GM18519 (cell line): ENCODE data around the gene HTT.

Source experiments
- ATAC-seq: cut with Tn5 transposase; IDR thresholded peaks from one replicate; pipeline ENCODE4 v1.9.1; 2021; ENCODE audit warnings: mild to moderate bottlenecking, moderate library complexity; ENCODE audit not compliant: unreplicated experiment, low FRiP score

The HTT gene

GRCh38 chr4:3074078-3074845 lies at the start of gene HTT, which contains the start of gene HTT-AS:
HTT (plus strand) TSS chr4:3074681; CDS start chr4:3074826, 145 bp downstream.
HTT-AS (minus strand) TSS chr4:3074538.
- ATAC-seq = peak; percentile 61

GRCh38 chr4:3025881-3026280 lies 48.6 kb upstream of the HTT start:
- ATAC-seq = no peak

DNA sequence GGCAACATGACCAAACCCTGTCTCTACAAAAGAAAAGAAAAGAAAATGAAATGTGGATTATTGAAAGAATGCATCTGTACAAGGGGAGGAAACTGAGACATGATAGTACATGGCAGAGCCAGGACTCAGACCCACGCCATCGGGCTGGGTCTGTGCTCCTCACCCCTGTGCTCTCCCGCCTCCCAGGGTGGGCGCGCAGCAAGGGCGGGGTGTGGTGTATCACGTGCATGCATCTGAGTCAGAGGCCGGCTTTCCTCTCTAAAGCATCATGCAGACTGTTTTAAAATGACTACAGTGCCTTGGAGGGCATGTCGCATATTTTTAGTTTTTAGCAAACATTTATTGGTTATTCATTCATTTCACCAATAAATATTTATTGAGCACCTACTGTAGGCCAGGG lies 47.9 kb upstream of the HTT start:
- no peak for ATAC-seq

DNA sequence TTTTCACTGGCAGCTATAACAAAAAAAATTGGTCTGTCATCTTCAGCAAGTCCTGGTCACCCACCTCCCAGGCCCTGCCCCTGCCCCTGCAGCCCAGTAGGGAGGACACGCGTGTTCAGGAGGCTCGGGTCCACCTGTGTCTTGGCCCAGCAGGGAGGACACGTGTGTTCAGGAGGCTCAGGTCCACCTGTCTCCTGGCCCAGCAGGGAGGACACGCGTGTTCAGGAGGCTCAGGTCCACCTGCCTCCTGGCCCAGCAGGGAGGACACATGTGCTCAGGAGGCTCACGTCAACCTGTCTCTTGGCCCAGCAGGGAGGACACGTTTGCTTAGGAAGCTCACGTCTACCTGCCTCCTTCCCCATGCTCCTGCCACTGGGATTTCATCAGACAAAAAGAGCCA lies 45.0 kb upstream of the HTT start:
- no peak for ATAC-seq

DNA sequence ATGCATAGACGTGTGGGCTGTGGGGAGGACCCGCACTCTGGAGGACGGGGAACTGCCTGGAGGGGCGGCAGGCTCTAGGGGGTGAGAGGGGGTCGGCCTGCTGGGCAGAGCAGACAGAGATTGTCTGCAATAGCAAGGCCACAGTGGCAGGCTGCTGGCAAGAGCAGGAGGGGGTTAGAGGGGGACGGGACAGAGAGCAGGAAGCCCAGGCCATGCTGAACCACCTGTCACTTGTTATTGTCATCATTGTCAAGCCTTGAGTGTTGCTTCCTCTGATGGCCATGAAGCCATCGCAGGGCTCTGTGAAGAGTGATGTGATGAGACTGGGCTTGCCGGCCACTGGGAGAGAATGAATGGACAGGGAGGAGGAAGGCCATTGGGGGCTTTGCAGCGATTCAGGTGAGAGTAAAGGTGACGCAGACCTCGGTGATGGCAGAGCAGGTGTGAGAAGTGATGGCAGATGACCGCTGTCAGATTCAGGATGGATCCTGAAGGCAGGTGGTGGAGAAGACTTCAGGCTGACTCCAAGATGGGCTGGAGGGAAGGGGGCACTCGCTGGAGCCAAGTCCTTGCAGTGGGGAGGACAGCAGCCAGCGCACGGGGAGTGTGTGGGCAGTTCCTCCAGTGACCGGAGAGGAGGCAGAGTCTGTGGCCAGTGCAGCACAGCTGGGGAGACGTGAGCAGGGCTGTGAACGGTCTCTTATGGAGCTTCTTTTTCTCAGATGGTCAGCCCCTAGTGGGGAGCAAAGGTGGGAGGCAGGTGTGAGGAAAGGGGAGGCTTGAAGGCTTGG lies 43.7 kb upstream of the HTT start:
- no peak for ATAC-seq

- ATAC-seq = no peak
Observed at GRCh38 chr4:3031357-3032082, 43.0 kb upstream of the HTT start.

GRCh38 chr4:3034231-3034630 lies 40.2 kb upstream of the HTT start:
- no peak for ATAC-seq

GRCh38 chr4:3035249-3035648 lies 39.2 kb upstream of the HTT start:
- no peak for ATAC-seq

DNA sequence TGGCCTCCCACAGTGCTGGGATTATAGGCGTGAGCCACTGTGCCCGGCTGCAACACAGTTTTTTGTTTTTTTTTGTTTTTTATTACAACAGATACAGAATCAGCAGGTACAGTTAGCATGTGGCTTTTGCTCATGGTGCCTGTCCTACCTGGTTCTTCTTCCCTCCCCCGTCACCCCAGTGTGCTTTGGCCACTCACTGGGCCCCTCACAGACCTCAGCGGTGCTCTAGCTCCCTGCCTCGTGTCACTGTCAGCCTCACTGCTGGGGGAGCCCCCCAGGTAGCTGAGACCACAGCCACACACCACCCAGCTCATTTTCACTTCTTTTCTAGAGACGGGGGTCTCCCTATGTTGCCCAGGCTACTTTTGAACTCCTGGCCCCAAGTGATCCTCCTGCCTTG lies 38.8 kb upstream of the HTT start:
- no peak for ATAC-seq

GRCh38 chr4:3036131-3036952 lies 38.1 kb upstream of the HTT start:
- ATAC-seq = no peak

- no peak for ATAC-seq
Observed at GRCh38 chr4:3037957-3038461, 36.5 kb upstream of the HTT start.

DNA sequence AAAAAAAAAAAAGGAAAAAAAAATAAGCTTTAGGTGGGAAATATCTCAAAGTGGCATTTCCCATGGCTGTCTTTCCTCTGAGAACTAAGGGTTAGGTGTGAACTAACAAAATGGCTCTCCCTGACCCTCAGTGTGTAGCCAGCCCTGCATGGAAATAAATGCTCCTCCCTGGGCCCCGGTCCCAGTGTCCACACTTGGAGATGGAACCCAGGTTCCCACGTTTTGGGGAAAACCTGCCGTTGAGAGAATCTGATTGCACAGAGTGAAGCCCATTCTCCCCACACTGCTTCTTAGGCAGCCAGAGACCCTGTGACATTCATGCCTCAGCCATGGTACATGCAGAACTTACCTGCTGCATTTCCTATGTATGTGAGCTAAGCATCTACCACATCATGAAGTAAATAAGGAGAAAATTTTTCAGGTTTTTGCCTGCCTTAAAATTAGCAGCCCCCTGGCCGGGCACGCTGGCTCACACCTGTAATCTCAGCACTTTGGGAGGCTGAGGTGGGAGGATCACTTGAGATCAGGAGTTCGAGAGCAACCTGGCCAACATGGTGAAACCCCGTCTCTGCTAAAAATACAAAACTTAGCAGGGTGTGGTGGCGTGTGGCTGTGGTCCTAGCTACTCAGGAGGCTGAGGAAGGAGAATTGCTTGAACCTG lies 34.6 kb upstream of the HTT start:
- ATAC-seq = no peak

GRCh38 chr4:3040452-3041191 lies 33.9 kb upstream of the HTT start:
- peak; percentile 33 for ATAC-seq

DNA sequence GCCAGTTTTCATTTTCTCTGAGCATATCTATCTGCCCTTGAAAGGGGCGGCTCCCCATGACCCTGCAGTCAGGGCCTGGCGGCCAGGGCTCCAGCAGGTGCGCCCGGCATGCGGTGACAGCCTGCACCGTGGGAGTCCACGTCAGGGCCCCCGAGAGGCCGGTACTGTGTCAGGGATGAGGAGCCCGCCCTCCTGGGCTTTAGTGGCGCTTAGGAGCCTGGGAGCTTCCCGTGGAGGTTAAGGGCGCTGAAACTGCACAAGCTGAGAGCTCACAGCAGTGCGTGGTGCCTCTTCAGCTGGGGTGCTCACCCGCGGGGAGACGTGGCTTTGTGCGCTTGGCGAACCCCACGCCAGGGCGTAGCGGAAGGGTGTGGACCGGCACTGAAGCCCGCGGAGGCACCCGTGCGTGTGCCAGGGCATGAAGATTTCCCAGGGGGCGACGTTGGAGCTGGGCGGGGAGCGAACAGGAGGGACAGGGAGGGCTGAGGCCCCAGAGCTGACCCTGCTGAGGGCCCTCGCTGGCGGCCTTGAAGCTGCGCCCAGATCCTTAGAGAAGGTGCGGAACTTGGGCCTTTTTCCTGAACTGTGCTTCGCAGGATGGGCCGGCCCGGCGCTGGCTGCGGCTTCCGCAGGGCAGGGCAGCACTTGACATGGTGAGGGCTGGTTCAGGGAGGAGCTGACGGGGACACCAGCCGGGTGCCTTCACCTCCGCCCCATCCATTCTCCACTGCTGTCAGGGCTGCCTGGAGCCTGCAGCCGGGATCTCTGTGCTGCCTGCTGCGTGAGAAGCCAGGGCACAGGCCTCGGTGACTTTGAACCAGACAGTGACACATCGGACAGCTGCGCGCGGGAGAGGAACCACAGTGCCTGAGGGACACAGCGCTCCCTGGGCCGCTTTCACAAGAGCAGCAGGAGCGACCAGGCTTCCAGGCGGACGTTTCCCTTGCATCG lies 33.0 kb upstream of the HTT start:
- no peak for ATAC-seq

- ATAC-seq = no peak
Observed at GRCh38 chr4:3042226-3042625, 32.3 kb upstream of the HTT start.

GRCh38 chr4:3043282-3044020 lies 31.0 kb upstream of the HTT start:
- ATAC-seq = no peak
